ENCODE data around the gene SPANXN4. TPM values are rescaled to one million over a fixed set of nuclear protein-coding genes. Genes with fewer than 3 reads are reported as not detected.

The SPANXN4 gene
- total RNA-seq (not detected in 2 replicates), polyA plus RNA-seq (not detected in 2 replicates), polyA minus RNA-seq (not detected in 2 replicates)
- total RNA-seq (2013) = not detected

GRCh38 chrX:143025628-143026027 is at the start of gene SPANXN4:
Gene SPANXN4, plus strand, starts transcription at chrX:143025928. Its CDS starts 87 bp downstream, at chrX:143026015.
- ChIA-PET POLR2A (no interaction called here), CTCF (no interaction called here)
- TF ChIP-seq EZH2 (IDR thresholded peaks at IDR 0.05; ENCODE audit: borderline replicate concordance, insufficient read depth, low read depth, low read length, poor library complexity, severe bottlenecking) (no peak), CTCF (IDR thresholded peaks at IDR 0.05) (no peak)
- Mint-ChIP-seq H3K27ac (no peak within 1 kb of the TSS), H3K9me3 (ENCODE audit: insufficient read depth) (no peaks in the 10 kb centered on the region), H3K4me3 (no peak within 1 kb of the TSS), H3K27me3 (no peaks in the 10 kb centered on the region), H3K4me1 (no peaks in the 10 kb centered on the region)
- DNase-seq (no peak), ATAC-seq (ENCODE audit: low read depth) (no peak)
- Histone ChIP-seq H3K27ac (ENCODE audit: low read length in 2 of 2) (no peak within 1 kb of the TSS), H3K9me3 (ENCODE audit: control extremely low read depth in 1 of 3, control insufficient read depth in 2 of 3, insufficient read depth in 1 of 3, low read length in 2 of 3) (no peaks in the 10 kb centered on the region), H3K4me2 (replicated peaks; ENCODE audit: low read depth, low read length, poor library complexity, severe bottlenecking) (no peak within 1 kb of the TSS), H3K27me3 (replicated peaks in 1 of 4; ENCODE audit: control extremely low read depth in 1 of 4, control insufficient read depth in 3 of 4, insufficient read depth in 4 of 4, low read length in 3 of 4) (no peaks in the 10 kb centered on the region), H2AFZ (ENCODE audit: insufficient read depth, low read depth, low read length, poor library complexity, severe bottlenecking) (no peak within 1 kb of the TSS), H3K9ac (ENCODE audit: low read length) (no peak within 1 kb of the TSS), H3K36me3 (replicated peaks in 1 of 2; ENCODE audit: control extremely low read depth in 1 of 2, control insufficient read depth in 1 of 2, extremely low read depth in 1 of 2, insufficient read depth in 2 of 2, low read length in 1 of 2) (no peaks in the 10 kb centered on the region), H3K4me3 (ENCODE audit: control extremely low read depth in 1 of 5, extremely low read depth in 1 of 5, insufficient read depth in 1 of 5, low read depth in 2 of 5, low read length in 4 of 5) (no peak within 1 kb of the TSS), H4K20me1 (ENCODE audit: control insufficient read depth, insufficient read depth, low read length, poor library complexity, severe bottlenecking) (no peaks in the 10 kb centered on the region), H3K79me2 (ENCODE audit: control insufficient read depth, insufficient read depth, low read length) (no peaks in the 10 kb centered on the region), H3K4me1 (ENCODE audit: control insufficient read depth in 2 of 2, insufficient read depth in 2 of 2, low read length in 2 of 2) (no peaks in the 10 kb centered on the region)
- no CpG with 5 or more reads among the region's 2 CpGs for WGBS (ENCODE audit: insufficient coverage)
- intact Hi-C loops (cut with micrococcal nuclease) = no loop called here

GRCh38 chrX:142977128-142977914 is 48.4 kb upstream of the SPANXN4 start:
- WGBS (ENCODE audit: insufficient coverage) = no CpG with 5 or more reads among the region's 6 CpGs
- TF ChIP-seq CTCF (IDR thresholded peaks at IDR 0.05) (no peak), EZH2 (IDR thresholded peaks at IDR 0.05; ENCODE audit: borderline replicate concordance, insufficient read depth, low read depth, low read length, poor library complexity, severe bottlenecking) (no peak)
- Histone ChIP-seq H3K79me2 (ENCODE audit: control insufficient read depth, insufficient read depth, low read length) (no peaks in the 10 kb centered on the region), H3K27me3 (replicated peaks in 1 of 4; ENCODE audit: control extremely low read depth in 1 of 4, control insufficient read depth in 3 of 4, insufficient read depth in 4 of 4, low read length in 3 of 4) (no peaks in the 10 kb centered on the region), H3K4me3 (ENCODE audit: control extremely low read depth in 1 of 5, extremely low read depth in 1 of 5, insufficient read depth in 1 of 5, low read depth in 2 of 5, low read length in 4 of 5) (peak overlapping the region in 1 of 5 experiments; percentile 21), H2AFZ (ENCODE audit: insufficient read depth, low read depth, low read length, poor library complexity, severe bottlenecking) (peak overlapping the region; percentile 20), H3K9me3 (ENCODE audit: control extremely low read depth in 1 of 3, control insufficient read depth in 2 of 3, insufficient read depth in 1 of 3, low read length in 2 of 3) (no peaks in the 10 kb centered on the region), H3K4me2 (replicated peaks; ENCODE audit: low read depth, low read length, poor library complexity, severe bottlenecking) (peak overlapping the region; percentile 38), H4K20me1 (ENCODE audit: control insufficient read depth, insufficient read depth, low read length, poor library complexity, severe bottlenecking) (no peaks in the 10 kb centered on the region), H3K27ac (ENCODE audit: low read length in 2 of 2) (peak overlapping the region; percentile 59 to 65), H3K36me3 (replicated peaks in 1 of 2; ENCODE audit: control extremely low read depth in 1 of 2, control insufficient read depth in 1 of 2, extremely low read depth in 1 of 2, insufficient read depth in 2 of 2, low read length in 1 of 2) (no peaks in the 10 kb centered on the region), H3K4me1 (ENCODE audit: control insufficient read depth in 2 of 2, insufficient read depth in 2 of 2, low read length in 2 of 2) (peaks cover 0 to 13% of the 10 kb centered on the region in 2 donors), H3K9ac (ENCODE audit: low read length) (peak overlapping the region; percentile 27)
- peak; percentile 32 for DNase-seq
- H3K4me1 Mint-ChIP-seq = peaks cover 12% of the 10 kb centered on the region
- POLR2A ChIA-PET = no interaction called here
- peak; percentile 33 for ATAC-seq (ENCODE audit: low read depth)
- CTCF ChIA-PET = no interaction called here
- H3K9me3 Mint-ChIP-seq (ENCODE audit: insufficient read depth) = peaks cover 2% of the 10 kb centered on the region
- no peak overlapping the region for H3K4me3 Mint-ChIP-seq
- H3K27me3 Mint-ChIP-seq = no peaks in the 10 kb centered on the region
- peak overlapping the region; percentile 57 for H3K27ac Mint-ChIP-seq
- intact Hi-C loops (cut with micrococcal nuclease) = no loop called here
